Activated B cell treated with CpG ODN at 0.5 μM for 24 hours (primary cell): Measurements from ENCODE around the gene TRIP12. TPM values are rescaled to one million over a fixed set of nuclear protein-coding genes. Genes with fewer than 3 reads are reported as not detected.

Experiments used
- ATAC-seq: fragments of 200-7000 bp; cut with Tn5 transposase; one replicate; pipeline ENCODE4 v1.10.0; 2021; ENCODE audit warnings: low read depth, mild to moderate bottlenecking, moderate library complexity
- CTCF ChIA-PET: fragments of 350-600 bp; sonication (Branson Sonifier 250); formaldehyde crosslinking; loops from one replicate; lab custom pipeline; 2021; ENCODE audit warnings: antibody characterized with exemption; lab: Charles Lee
- POLR2A ChIA-PET: fragments of 350-600 bp; sonication (Branson Sonifier 250); formaldehyde crosslinking; loops from one replicate; lab custom pipeline; 2021; ENCODE audit warnings: antibody characterized with exemption; lab: Charles Lee
- DNase-seq: peaks from one replicate; pipeline ENCODE4 v3.0.0; 2022
- H3K27ac Mint-ChIP-seq: one replicate; pipeline ENCODE4 v1.8.0; 2020; ENCODE audit warnings: mixed read lengths
- H3K27me3 Mint-ChIP-seq: one replicate; pipeline ENCODE4 v1.8.0; 2021; ENCODE audit warnings: mixed read lengths
- H3K36me3 Mint-ChIP-seq: one replicate; pipeline ENCODE4 v1.8.0; 2021; ENCODE audit warnings: low read depth, mixed read lengths
- H3K4me1 Mint-ChIP-seq: one replicate; pipeline ENCODE4 v1.8.0; 2021; ENCODE audit warnings: mixed read lengths
- H3K4me3 Mint-ChIP-seq: one replicate; pipeline ENCODE4 v1.8.0; 2020; ENCODE audit warnings: mild to moderate bottlenecking, mixed read lengths
- H3K9me3 Mint-ChIP-seq: one replicate; pipeline ENCODE4 v1.8.0; 2020; ENCODE audit warnings: mixed read lengths
- intact Hi-C: fragments of 100-400 bp; cut with micrococcal nuclease; formaldehyde crosslinking; loops from one replicate; pipeline ENCODE4 v1.15.1; 2024
- total RNA-seq: library from RNA; stranded (reverse); gene quantifications from 2 replicates; pipeline ENCODE4 v1.2.3, GENCODE V29; 2022
- TF ChIP-seq, protein P1 (sequence below): fragments of 200-600 bp; IDR thresholded peaks from one replicate; pipeline ENCODE4 v1.8.0; 2022; ENCODE audit warnings: antibody characterized with exemption, mild to moderate bottlenecking

The TRIP12 gene
- total RNA-seq, 1 donor from 2014 or later: 272 TPM

DNA sequence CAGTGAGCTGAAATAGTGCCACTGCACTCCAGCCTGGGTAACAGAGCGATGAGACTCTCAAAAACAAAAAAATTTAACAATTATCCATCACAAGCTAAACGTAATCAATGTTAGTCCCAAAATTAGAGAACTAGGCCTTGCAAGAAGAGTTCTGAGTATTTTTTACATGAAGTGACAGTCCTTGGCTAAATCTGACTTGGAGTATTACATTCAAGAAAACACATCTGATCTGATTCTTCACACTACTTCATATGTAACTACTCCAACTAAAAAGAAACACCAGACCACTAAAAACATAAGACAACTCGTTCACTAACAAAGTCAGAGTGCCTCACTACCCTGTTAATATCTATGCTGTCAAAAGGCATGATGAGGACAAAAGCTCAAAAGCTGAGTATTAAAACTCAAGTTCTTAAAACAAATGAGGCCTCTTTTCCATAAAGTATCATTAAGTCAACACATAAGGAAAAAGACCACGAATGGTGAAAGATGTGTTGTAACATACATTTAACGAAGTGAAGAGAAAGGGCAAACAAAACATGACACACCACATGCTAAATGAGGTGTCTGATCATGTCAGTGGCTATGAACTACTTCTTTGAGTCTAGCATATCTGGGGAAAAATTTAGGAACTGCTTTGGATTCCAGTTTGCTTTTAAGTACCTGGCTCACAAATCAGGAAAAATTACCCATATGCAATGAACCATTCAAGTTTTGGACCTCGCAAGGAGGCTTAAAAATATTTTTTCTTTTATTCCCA lies 42.4 kb downstream of the TRIP12 start:
- ATAC-seq (no peak), DNase-seq (no peak)
- Mint-ChIP-seq H3K27me3 (no peaks in the 10 kb centered on the region), H3K36me3 (peaks cover 55% of the 10 kb centered on the region), H3K4me1 (peaks cover 9% of the 10 kb centered on the region), H3K9me3 (no peaks in the 10 kb centered on the region), H3K4me3 (no peak overlapping the region), H3K27ac (no peak overlapping the region)
- intact Hi-C loops: no loop called here
- ChIA-PET CTCF (no interaction called here), POLR2A (no interaction called here)
- TF ChIP-seq, protein P1, sequence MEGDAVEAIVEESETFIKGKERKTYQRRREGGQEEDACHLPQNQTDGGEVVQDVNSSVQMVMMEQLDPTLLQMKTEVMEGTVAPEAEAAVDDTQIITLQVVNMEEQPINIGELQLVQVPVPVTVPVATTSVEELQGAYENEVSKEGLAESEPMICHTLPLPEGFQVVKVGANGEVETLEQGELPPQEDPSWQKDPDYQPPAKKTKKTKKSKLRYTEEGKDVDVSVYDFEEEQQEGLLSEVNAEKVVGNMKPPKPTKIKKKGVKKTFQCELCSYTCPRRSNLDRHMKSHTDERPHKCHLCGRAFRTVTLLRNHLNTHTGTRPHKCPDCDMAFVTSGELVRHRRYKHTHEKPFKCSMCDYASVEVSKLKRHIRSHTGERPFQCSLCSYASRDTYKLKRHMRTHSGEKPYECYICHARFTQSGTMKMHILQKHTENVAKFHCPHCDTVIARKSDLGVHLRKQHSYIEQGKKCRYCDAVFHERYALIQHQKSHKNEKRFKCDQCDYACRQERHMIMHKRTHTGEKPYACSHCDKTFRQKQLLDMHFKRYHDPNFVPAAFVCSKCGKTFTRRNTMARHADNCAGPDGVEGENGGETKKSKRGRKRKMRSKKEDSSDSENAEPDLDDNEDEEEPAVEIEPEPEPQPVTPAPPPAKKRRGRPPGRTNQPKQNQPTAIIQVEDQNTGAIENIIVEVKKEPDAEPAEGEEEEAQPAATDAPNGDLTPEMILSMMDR: no peak

- Mint-ChIP-seq H3K27ac (no peak overlapping the region), H3K27me3 (no peaks in the 10 kb centered on the region), H3K36me3 (peaks cover 60% of the 10 kb centered on the region), H3K4me1 (peaks cover 21% of the 10 kb centered on the region), H3K4me3 (no peak overlapping the region), H3K9me3 (no peaks in the 10 kb centered on the region)
- POLR2A ChIA-PET: no interaction called here
- DNase-seq: no peak
- no peak for ATAC-seq
- TF ChIP-seq, protein P1: no peak
- CTCF ChIA-PET: no interaction called here
- intact Hi-C loops: loop anchor here (1.0 kb wide), 1 partner anchor 10 kb away; no protein-coding TSS in a partner anchor
Observed at GRCh38 chr2:229875549-229875948, 46.3 kb downstream of the TRIP12 start.

- TF ChIP-seq, protein P1: no peak
- no peaks in the 10 kb centered on the region for H3K9me3 Mint-ChIP-seq
- H3K27ac Mint-ChIP-seq: peak overlapping the region; percentile 8
- H3K36me3 Mint-ChIP-seq: peaks cover 60% of the 10 kb centered on the region
- POLR2A ChIA-PET: interaction anchor here (0.9 kb wide), 1 partner anchor 48 kb away, joined by 3 read pairs; the partner anchor contains the start of genes FBXO36 and TRIP12
- H3K4me1 Mint-ChIP-seq: peaks cover 21% of the 10 kb centered on the region
- ATAC-seq: no peak
- intact Hi-C loops: loop anchor here (1.0 to 5.0 kb wide), 2 partner anchors 9 to 52 kb away; no protein-coding TSS in a partner anchor
- DNase-seq: no peak
- H3K4me3 Mint-ChIP-seq: no peak overlapping the region
- H3K27me3 Mint-ChIP-seq: no peaks in the 10 kb centered on the region
- CTCF ChIA-PET: no interaction called here
Observed at GRCh38 chr2:229874647-229875046, 47.2 kb downstream of the TRIP12 start.

DNA sequence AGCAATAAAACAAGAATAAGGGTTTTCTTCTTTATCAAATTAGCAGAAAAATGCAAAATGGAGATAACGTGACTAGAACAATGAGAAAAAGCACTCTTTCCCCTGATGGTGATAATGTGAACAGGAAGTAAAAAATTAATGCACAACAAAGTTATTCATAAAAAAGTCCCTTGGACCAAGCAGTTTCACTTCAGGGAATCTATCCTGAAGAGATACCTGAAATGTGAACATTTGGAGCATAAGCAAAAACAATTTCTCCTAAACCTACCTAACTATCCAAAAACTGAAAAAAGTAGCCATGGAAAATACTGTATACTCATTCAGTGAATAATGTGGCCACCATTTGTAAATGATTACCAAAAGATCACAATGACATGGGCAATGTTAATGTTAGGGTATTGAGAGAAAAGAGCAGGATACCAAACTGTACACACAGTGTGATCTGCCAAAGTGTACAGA lies 48.7 kb downstream of the TRIP12 start:
- H3K4me1 Mint-ChIP-seq: peaks cover 25% of the 10 kb centered on the region
- POLR2A ChIA-PET: no interaction called here
- ATAC-seq (peak; percentile 70), DNase-seq (no peak)
- TF ChIP-seq, protein P1: no peak
- CTCF ChIA-PET: no interaction called here
- no peaks in the 10 kb centered on the region for H3K27me3 Mint-ChIP-seq
- H3K4me3 Mint-ChIP-seq: peak overlapping the region; percentile 46
- H3K9me3 Mint-ChIP-seq: no peaks in the 10 kb centered on the region
- intact Hi-C loops: loop anchor here (2.0 to 5.0 kb wide), 2 partner anchors 16 to 51 kb away; no protein-coding TSS in a partner anchor
- peak overlapping the region; percentile 79 for H3K27ac Mint-ChIP-seq
- H3K36me3 Mint-ChIP-seq: peaks cover 65% of the 10 kb centered on the region

- no peak for ATAC-seq
- TF ChIP-seq, protein P1: no peak
- no peak overlapping the region for H3K4me3 Mint-ChIP-seq
- DNase-seq: no peak
- no peaks in the 10 kb centered on the region for H3K9me3 Mint-ChIP-seq
- ChIA-PET CTCF (no interaction called here), POLR2A (no interaction called here)
- no peaks in the 10 kb centered on the region for H3K27me3 Mint-ChIP-seq
- H3K36me3 Mint-ChIP-seq: peaks cover 65% of the 10 kb centered on the region
- no peak overlapping the region for H3K27ac Mint-ChIP-seq
- H3K4me1 Mint-ChIP-seq: peaks cover 27% of the 10 kb centered on the region
- intact Hi-C loops: loop anchor here (5.0 kb wide), 1 partner anchor 49 kb away; no protein-coding TSS in a partner anchor
Observed at GRCh38 chr2:229870903-229871656, 50.7 kb downstream of the TRIP12 start.
